Caco-2 (cell line): Measurements from ENCODE around the gene MEGF11. TPM values are rescaled to one million over a fixed set of nuclear protein-coding genes. Genes with fewer than 3 reads are reported as not detected.

ENCODE experiments used
- BruUV-seq: library from RNA; stranded (reverse); fragments of 400-500 nt; replicated peaks from 2 replicates; lab custom pipeline; 2021; lab: Mats Ljungman, UMichigan
- CTCF ChIA-PET: fragments of 300-600 bp; sonication (Branson Sonifier 250); formaldehyde crosslinking; loops from one replicate; lab custom pipeline; 2022; ENCODE audit warnings: antibody characterized with exemption; lab: Charles Lee
- POLR2A ChIA-PET: fragments of 300-600 bp; sonication (Branson Sonifier 250); formaldehyde crosslinking; loops from one replicate; lab custom pipeline; 2022; ENCODE audit warnings: antibody characterized with exemption; lab: Charles Lee
- DNase-seq, 2 experiments: peaks; one replicate each; pipeline versions ENCODE4 v3.0.0 to v3.0.0-alpha.2; 2020 to 2022
- H3K27me3 ChIP-seq: replicated peaks from 2 replicates; pipeline ENCODE4 v1.6.0; 2011; ENCODE audit warnings: low read length; ENCODE audit not compliant: control insufficient read depth, insufficient read depth
- H3K36me3 ChIP-seq: 2 replicates; pipeline ENCODE4 v1.5.1; 2011; ENCODE audit warnings: low read length; ENCODE audit not compliant: control insufficient read depth, insufficient read depth
- H3K4me1 ChIP-seq: fragments of 250-450 bp; sonication (Bioruptor Pico); 2 replicates; pipeline ENCODE4 v1.5.1; 2020; ENCODE audit warnings: mild to moderate bottlenecking
- H3K4me3 ChIP-seq: 2 replicates; pipeline ENCODE4 v1.5.1; 2011; ENCODE audit warnings: low read depth, mild to moderate bottlenecking, control low read depth, low read length
- H3K9me3 ChIP-seq: fragments of 250-450 bp; sonication (Bioruptor Pico); 2 replicates; pipeline ENCODE4 v1.5.1; 2020; ENCODE audit warnings: mild to moderate bottlenecking, moderate library complexity
- H3K27ac Mint-ChIP-seq: one replicate; pipeline ENCODE4 v1.8.0; 2022; ENCODE audit warnings: mixed read lengths; ENCODE audit not compliant: unreplicated experiment
- H3K27me3 Mint-ChIP-seq: one replicate; pipeline ENCODE4 v1.8.0; 2022; ENCODE audit warnings: mixed read lengths; ENCODE audit not compliant: insufficient read depth, unreplicated experiment
- H3K36me3 Mint-ChIP-seq: one replicate; pipeline ENCODE4 v1.8.0; 2022; ENCODE audit warnings: mild to moderate bottlenecking, mixed read lengths; ENCODE audit not compliant: insufficient read depth, unreplicated experiment
- H3K4me1 Mint-ChIP-seq: one replicate; pipeline ENCODE4 v1.8.0; 2022; ENCODE audit warnings: low read depth, mixed read lengths; ENCODE audit not compliant: unreplicated experiment
- H3K4me3 Mint-ChIP-seq: one replicate; pipeline ENCODE4 v1.8.0; 2022; ENCODE audit warnings: mild to moderate bottlenecking, moderate library complexity, mixed read lengths; ENCODE audit not compliant: unreplicated experiment
- H3K9me3 Mint-ChIP-seq: one replicate; pipeline ENCODE4 v1.8.0; 2022; ENCODE audit warnings: mixed read lengths; ENCODE audit not compliant: unreplicated experiment
- CTCF ChIP-seq, 2 experiments: fragments of 200-600 bp in 1 of 2; IDR thresholded peaks; 1 replicate in 1 of 2; 2 replicates in 1 of 2; pipeline versions ENCODE4 v1.5.1 to v1.8.0; 2011 to 2022; ENCODE audit warnings: antibody characterized with exemption in 1 of 2, control low read depth in 1 of 2, inconsistent platforms in 1 of 2, low read depth in 1 of 2, low read length in 1 of 2, mild to moderate bottlenecking in 1 of 2, moderate library complexity in 1 of 2; ENCODE audit not compliant: insufficient read depth in 1 of 2, severe bottlenecking in 1 of 2, unreplicated experiment in 1 of 2
- intact Hi-C: fragments of 100-400 bp; cut with micrococcal nuclease; formaldehyde crosslinking; loops from one replicate; pipeline ENCODE4 v1.10.0; 2022; ENCODE audit not compliant: unreplicated experiment
- total RNA-seq: library from RNA; stranded (reverse); gene quantifications from 2 replicates; pipeline ENCODE4 v1.2.3, GENCODE V29; 2022

The MEGF11 gene
- total RNA-seq, 1 experiment from 2014 or later = 0.66 TPM

- no peak for DNase-seq
- no peaks in the 10 kb centered on the region for H3K4me1 ChIP-seq
- Mint-ChIP-seq H3K4me3 (no peak overlapping the region), H3K27me3 (peaks cover 24% of the 10 kb centered on the region), H3K9me3 (no peaks in the 10 kb centered on the region), H3K27ac (no peak overlapping the region), H3K36me3 (no peaks in the 10 kb centered on the region), H3K4me1 (no peaks in the 10 kb centered on the region)
- no peak for TF ChIP-seq CTCF (IDR thresholded peaks at IDR 0.05; ENCODE audit: insufficient read depth in 1 of 2, low read depth in 1 of 2, low read length in 1 of 2, severe bottlenecking in 1 of 2, unreplicated experiment in 1 of 2)
- no peaks in the 10 kb centered on the region; the same call in 1 of the 2 replicates for H3K27me3 ChIP-seq
- POLR2A ChIA-PET = interaction anchor here (0.7 kb wide), 1 partner anchor 358 kb away, joined by 4 read pairs; no protein-coding TSS in a partner anchor
- intact Hi-C loops = no loop called here
- H3K9me3 ChIP-seq = no peaks in the 10 kb centered on the region
- no TSS peak for BruUV-seq
- no peaks in the 10 kb centered on the region for H3K36me3 ChIP-seq
- CTCF ChIA-PET = no interaction called here
- H3K4me3 ChIP-seq = no peak overlapping the region
Observed at GRCh38 chr15:66112388-66112787, 141.2 kb downstream of the MEGF11 start.

DNA sequence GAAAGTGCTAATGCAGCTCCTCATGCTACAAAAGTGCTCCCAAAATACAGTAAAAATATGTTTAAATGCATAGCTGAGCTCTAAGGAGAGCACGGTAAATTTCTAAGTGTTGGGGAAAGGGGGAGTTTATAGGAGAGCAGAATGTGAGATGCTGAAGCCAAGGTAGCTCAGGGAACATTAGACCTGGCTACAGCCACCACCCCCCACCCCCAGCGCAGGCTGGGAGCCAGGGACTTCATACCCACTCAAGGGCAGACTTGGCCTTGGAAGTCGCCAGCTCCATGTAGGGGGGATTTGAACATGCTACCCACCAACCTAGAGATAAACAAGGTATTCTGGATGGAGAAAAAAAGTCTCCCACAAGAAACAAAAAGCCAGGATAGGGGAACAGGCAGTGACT, 142.2 kb downstream of the MEGF11 start:
- no TSS peak for BruUV-seq
- Mint-ChIP-seq H3K27ac (no peak overlapping the region), H3K36me3 (no peaks in the 10 kb centered on the region), H3K4me3 (no peak overlapping the region), H3K4me1 (no peaks in the 10 kb centered on the region), H3K27me3 (peaks cover 28% of the 10 kb centered on the region), H3K9me3 (no peaks in the 10 kb centered on the region)
- H3K9me3 ChIP-seq = no peaks in the 10 kb centered on the region
- DNase-seq = no peak
- intact Hi-C loops = no loop called here
- no peaks in the 10 kb centered on the region; the same call in 1 of the 2 replicates for H3K27me3 ChIP-seq
- H3K36me3 ChIP-seq = no peaks in the 10 kb centered on the region
- no peak for TF ChIP-seq CTCF (IDR thresholded peaks at IDR 0.05; ENCODE audit: insufficient read depth in 1 of 2, low read depth in 1 of 2, low read length in 1 of 2, severe bottlenecking in 1 of 2, unreplicated experiment in 1 of 2)
- H3K4me3 ChIP-seq = no peak overlapping the region
- no peaks in the 10 kb centered on the region for H3K4me1 ChIP-seq
- ChIA-PET POLR2A (no interaction called here), CTCF (no interaction called here)

GRCh38 chr15:66110864-66111263, 142.7 kb downstream of the MEGF11 start:
- H3K27ac Mint-ChIP-seq = no peak overlapping the region
- H3K27me3 Mint-ChIP-seq = peaks cover 28% of the 10 kb centered on the region
- no peak for TF ChIP-seq CTCF (IDR thresholded peaks at IDR 0.05; ENCODE audit: insufficient read depth in 1 of 2, low read depth in 1 of 2, low read length in 1 of 2, severe bottlenecking in 1 of 2, unreplicated experiment in 1 of 2)
- H3K4me3 ChIP-seq = no peak overlapping the region
- no peak overlapping the region for H3K4me3 Mint-ChIP-seq
- no peaks in the 10 kb centered on the region for H3K36me3 ChIP-seq
- H3K9me3 Mint-ChIP-seq = no peaks in the 10 kb centered on the region
- ChIA-PET POLR2A (no interaction called here), CTCF (no interaction called here)
- no peaks in the 10 kb centered on the region for H3K4me1 ChIP-seq
- H3K36me3 Mint-ChIP-seq = no peaks in the 10 kb centered on the region
- no peaks in the 10 kb centered on the region for H3K4me1 Mint-ChIP-seq
- no peaks in the 10 kb centered on the region for H3K9me3 ChIP-seq
- DNase-seq = no peak
- no peaks in the 10 kb centered on the region; the same call in 1 of the 2 replicates for H3K27me3 ChIP-seq
- intact Hi-C loops = no loop called here
- BruUV-seq = no TSS peak
